HFF-Myc (cell line): ENCODE measurements around the gene OSBPL1A.

Source experiments
- DNase-seq: peaks from one replicate; pipeline ENCODE4 v3.0.0-alpha.2; 2011; ENCODE audit warnings: low read depth; ENCODE audit errors: extremely low read depth
- H3K4me3 ChIP-seq: replicated peaks from 2 replicates; pipeline ENCODE4 v1.5.1; 2011; ENCODE audit warnings: low read depth, mild to moderate bottlenecking, control low read depth, low read length
- CTCF ChIP-seq: IDR thresholded peaks from 2 replicates; pipeline ENCODE4 v1.5.1; 2012; ENCODE audit warnings: mild to moderate bottlenecking, low read depth, low read length, control low read depth; ENCODE audit errors: missing control alignments

The OSBPL1A gene

GRCh38 chr18:24420551-24420950, 22.9 kb upstream of the OSBPL1A start:
- TF ChIP-seq CTCF, result no peak
- no peak for DNase-seq
- no peak overlapping the region for H3K4me3 ChIP-seq

GRCh38 chr18:24417480-24417879, 19.9 kb upstream of the OSBPL1A start:
- DNase-seq, result no peak
- no peak for TF ChIP-seq CTCF
- H3K4me3 ChIP-seq, result no peak overlapping the region

- no peak for DNase-seq
- no peak overlapping the region for H3K4me3 ChIP-seq
- TF ChIP-seq CTCF, result no peak
These were observed 16.9 kb upstream of the OSBPL1A start for GRCh38 chr18:24414349-24415003.

GRCh38 chr18:24413148-24413547, 15.5 kb upstream of the OSBPL1A start:
- peak; percentile 51 for TF ChIP-seq CTCF
- H3K4me3 ChIP-seq, result no peak overlapping the region
- DNase-seq, result no peak

- H3K4me3 ChIP-seq, result no peak overlapping the region
- TF ChIP-seq CTCF, result no peak
- DNase-seq, result no peak
These were observed 10.9 kb upstream of the OSBPL1A start for GRCh38 chr18:24408496-24408895.

GRCh38 chr18:24404591-24404990, 7.0 kb upstream of the OSBPL1A start:
- no peak for DNase-seq
- no peak overlapping the region for H3K4me3 ChIP-seq
- no peak for TF ChIP-seq CTCF

- DNase-seq, result no peak
- H3K4me3 ChIP-seq, result no peak overlapping the region
- no peak for TF ChIP-seq CTCF
These were observed 5.5 kb upstream of the OSBPL1A start for GRCh38 chr18:24403076-24403475.
